ENCODE data around the gene PTK7. TPM values are rescaled to one million over a fixed set of nuclear protein-coding genes. Genes with fewer than 3 reads are reported as not detected.

The PTK7 gene
- total and polyA plus RNA-seq, 2 of the 8 experiments (the other 6 are each of a cell fraction or from before 2014, with no cell fraction given), result 110 to 138 TPM

DNA sequence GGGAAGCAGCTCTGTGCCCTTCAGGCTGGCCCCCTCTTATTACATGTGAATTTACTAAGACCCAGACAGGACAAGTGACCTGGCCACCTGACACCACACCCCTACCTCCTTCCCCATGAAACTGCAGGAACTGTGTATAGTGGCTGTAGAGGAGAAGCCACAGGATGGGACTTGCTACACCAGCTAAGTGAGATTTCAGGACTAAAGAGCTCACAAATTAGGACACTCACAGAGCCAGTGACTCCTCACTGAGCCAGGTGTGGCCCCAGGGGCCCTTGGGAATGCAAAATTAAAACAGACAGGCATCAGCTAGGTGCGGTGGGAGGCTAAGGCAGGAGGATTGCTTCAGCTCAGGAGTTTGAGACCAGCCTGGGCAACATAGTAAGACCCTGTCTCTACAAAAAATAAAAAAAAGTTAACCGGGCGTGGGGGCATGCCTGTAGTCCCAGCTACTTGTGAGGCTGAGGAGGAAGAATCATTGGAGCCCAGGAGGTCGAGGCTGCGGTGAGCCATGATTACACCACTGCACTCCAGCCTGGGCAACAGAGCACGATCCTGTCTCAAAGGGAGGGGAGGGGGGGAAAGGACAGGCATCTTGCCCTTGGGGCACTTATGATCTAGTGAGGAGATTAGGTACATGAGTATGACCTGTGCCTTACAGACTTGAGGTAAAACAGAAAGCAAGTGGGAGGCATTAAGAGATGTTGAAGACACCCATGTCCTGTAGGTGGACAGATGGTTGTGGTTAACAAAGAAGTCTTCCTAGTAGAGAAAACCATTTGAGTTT, 71.8 kb downstream of the PTK7 start:
- Histone ChIP-seq H3K4me2 (ENCODE audit: insufficient read depth in 1 of 2, low read depth in 2 of 2, low read length in 2 of 2) (no peak overlapping the region), H3K79me2 (ENCODE audit: control insufficient read depth in 1 of 2, insufficient read depth in 2 of 2, low read length in 2 of 2) (no peaks in the 10 kb centered on the region), H3K14ac (ENCODE audit: insufficient read length) (no peak overlapping the region), H3K27me3 (replicated peaks in 1 of 4; ENCODE audit: control insufficient read depth in 3 of 4, extremely low read depth in 1 of 4, insufficient read depth in 3 of 4, low read length in 3 of 4) (no peaks in the 10 kb centered on the region), H3K79me1 (ENCODE audit: low read depth, low read length) (no peaks in the 10 kb centered on the region), H4K5ac (ENCODE audit: insufficient read length, low read depth, low read length) (no peak overlapping the region), H3K27ac (ENCODE audit: low read depth, low read length) (no peak overlapping the region), H3K18ac (ENCODE audit: extremely low read depth, low read length) (no peak overlapping the region), H2BK20ac (ENCODE audit: low read length) (no peak overlapping the region), H3K4me3 (ENCODE audit: extremely low read depth in 1 of 4, insufficient read depth in 2 of 4, low read depth in 3 of 4, low read length in 4 of 4) (no peak overlapping the region), H3K23ac (ENCODE audit: insufficient read length) (no peak overlapping the region), H2AFZ (ENCODE audit: low read length) (no peak overlapping the region), H3K56ac (replicated peaks; ENCODE audit: insufficient read length, low read depth, low read length) (no peak overlapping the region), H2BK12ac (ENCODE audit: low read depth, low read length) (no peak overlapping the region), H4K20me1 (replicated peaks in 1 of 2; ENCODE audit: control insufficient read depth in 1 of 2, insufficient read depth in 2 of 2, low read length in 2 of 2) (no peaks in the 10 kb centered on the region), H4K8ac (ENCODE audit: extremely low read depth, insufficient read depth, low read length) (no peak overlapping the region), H2AK5ac (ENCODE audit: low read depth, low read length) (no peak overlapping the region), H3K9me3 (ENCODE audit: insufficient read depth in 2 of 2, low read depth in 1 of 2, low read length in 1 of 2) (no peaks in the 10 kb centered on the region), H3K23me2 (ENCODE audit: low read depth, low read length) (no peaks in the 10 kb centered on the region), H2BK120ac (replicated peaks; ENCODE audit: low read depth, low read length) (no peak overlapping the region), H3K4me1 (replicated peaks in 1 of 4; ENCODE audit: control insufficient read depth in 3 of 4, insufficient read depth in 4 of 4, low read length in 3 of 4) (peaks cover 0 to 5% (median 2%) of the 10 kb centered on the region in 4 experiments; a peak in 3 of 7 replicates), H3K36me3 (ENCODE audit: control insufficient read depth in 2 of 4, insufficient read depth in 4 of 4, low read length in 3 of 4) (peaks cover 6 to 15% (median 11%) of the 10 kb centered on the region in 4 experiments; a peak in 6 of 8 replicates), H4K91ac (replicated peaks; ENCODE audit: insufficient read length, low read length) (no peak overlapping the region), H2BK15ac (ENCODE audit: low read length) (no peak overlapping the region), H2BK5ac (ENCODE audit: low read depth, low read length) (no peak overlapping the region), H3K4ac (replicated peaks; ENCODE audit: insufficient read length, low read depth, low read length) (no peak overlapping the region), H3K9ac (replicated peaks in 1 of 4; ENCODE audit: extremely low read depth in 1 of 4, low read depth in 3 of 4, low read length in 3 of 4) (no peak overlapping the region)
- FAIRE-seq (no peak), DNase-seq (ENCODE audit: low read depth in 1 of 2, low spot score in 2 of 2) (no peak)
- TF ChIP-seq YY1 (IDR thresholded peaks at IDR 0.05; ENCODE audit: low read depth, low read length) (no peak), SUZ12 (IDR thresholded peaks at IDR 0.05; ENCODE audit: low read length) (no peak), NANOG (IDR thresholded peaks at IDR 0.05; ENCODE audit: insufficient read depth, low read depth, low read length, poor library complexity, severe bottlenecking) (no peak)
- WGBS, 2 experiments (ENCODE audit: extremely low coverage in 1 of 2, insufficient coverage in 1 of 2, insufficient read length in 1 of 2, insufficient replicate concordance in 2 of 2, low coverage in 1 of 2, low lambda C conversion rate in 2 of 2, missing lambda C conversion rate in 1 of 2), result 82% methylated on average over 5 of the region's 6 CpGs; no CpG with 5 or more reads in 1 of the 2 experiments
- ChIA-PET CTCF (ENCODE audit: partially characterized antibody) (interaction anchor here (0.8 to 1.4 kb wide), 11 partner anchors 17 to 185 kb away, joined by 3 to 6 read pairs (median 3); partner anchors contain the start of gene DNPH1), POLR2A (ENCODE audit: partially characterized antibody) (interaction anchor here (1.1 kb wide), 1 partner anchor 25 kb away, joined by 4 read pairs; no protein-coding TSS in a partner anchor)
